Right ventricle myocardium inferior (tissue), 1 donor: ENCODE data around the gene MRGPRX2. TPM values are rescaled to one million over a fixed set of nuclear protein-coding genes. Genes with fewer than 3 reads are reported as not detected.

Source experiments
- ATAC-seq: fragments of 200-7000 bp; cut with Tn5 transposase; one replicate; pipeline ENCODE4 v1.9.1; 2020; ENCODE audit warnings: mild to moderate bottlenecking, moderate library complexity
- DNase-seq: peaks from one replicate; pipeline ENCODE4 v3.0.0; 2021; ENCODE audit errors: missing footprints
- intact Hi-C: fragments of 100-400 bp; cut with DNase I; formaldehyde crosslinking; loops from one replicate; pipeline ENCODE4 v1.11.0; 2022
- total RNA-seq: library from RNA; stranded (reverse); fragmentation: NEBNext Ultra II Directional; extraction: Animal tissue kit (Norgen Biotek cat#: 25700); gene quantifications from one replicate; pipeline ENCODE4 v1.2.1, GENCODE V29; 2021
- donor health status: DM: no; HTN: yes; CAD: no; lungs with severe emphysema.

The MRGPRX2 gene
- total RNA-seq, 1 donor from 2014 or later, result not detected

GRCh38 chr11:19025481-19026406 lies 34.8 kb downstream of the MRGPRX2 start:
- intact Hi-C loops, result no loop called here
- DNase-seq, result no peak
- ATAC-seq, result peak; percentile 95

- intact Hi-C loops, result no loop called here
- DNase-seq, result no peak
- ATAC-seq, result no peak
These were observed 39.7 kb downstream of the MRGPRX2 start for GRCh38 chr11:19020831-19021230.

GRCh38 chr11:19018901-19019300 lies 41.6 kb downstream of the MRGPRX2 start:
- intact Hi-C loops, result no loop called here
- DNase-seq (no peak), ATAC-seq (no peak)

GRCh38 chr11:19013181-19013857 lies 47.2 kb downstream of the MRGPRX2 start:
- no peak for DNase-seq
- intact Hi-C loops, result no loop called here
- ATAC-seq, result no peak

- DNase-seq, result no peak
- no peak for ATAC-seq
- intact Hi-C loops, result no loop called here
These were observed 47.9 kb downstream of the MRGPRX2 start for GRCh38 chr11:19012636-19013035.

Other genes starting within 250 kb of the MRGPRX2 start
- not detected for gene MRGPRX1, start 121.3 kb downstream of the MRGPRX2 start, total RNA-seq
- 5.0 TPM for gene ZDHHC13, start 56.5 kb upstream of the MRGPRX2 start, total RNA-seq
- 1,720 TPM for gene CSRP3, start 141.3 kb upstream of the MRGPRX2 start, total RNA-seq
- gene E2F8, start 180.2 kb upstream of the MRGPRX2 start, total RNA-seq, result 1.7 TPM